Fibroblast of the aortic adventitia (primary cell): Measurements from ENCODE around the gene CLEC1B. TPM values are rescaled to one million over a fixed set of nuclear protein-coding genes. Genes with fewer than 3 reads are reported as not detected.
"Not testable (repeated sequence)": the region's sequence is repeated elsewhere in the genome, so short reads cannot be mapped to it uniquely, and the experiment has no call there.

Experiments
- DNase-seq: peaks from one replicate; pipeline ENCODE4 v3.0.0-alpha.2; 2010; ENCODE audit warnings: low read depth
- H3K4me3 ChIP-seq: 2 replicates; pipeline ENCODE4 v1.5.1; 2011; ENCODE audit warnings: low read depth, mild to moderate bottlenecking, control low read depth, low read length, moderate library complexity
- total RNA-seq: library from RNA; depleted of rRNA; stranded (reverse); fragments of >200 nt; gene quantifications from 2 replicates; pipeline ENCODE4 v1.2.3, GENCODE V29; 2012; ENCODE audit warnings: low replicate concordance
- TF ChIP-seq, protein P1 (sequence below): IDR thresholded peaks from 2 replicates; pipeline ENCODE4 v1.5.1; 2011; ENCODE audit warnings: mild to moderate bottlenecking, low read length, control low read depth, inconsistent platforms; ENCODE audit not compliant: insufficient read depth

CLEC1B gene
- total RNA-seq, 1 donor: not detected

- DNase-seq: no peak
- no peak overlapping the region for H3K4me3 ChIP-seq
- TF ChIP-seq, protein P1, sequence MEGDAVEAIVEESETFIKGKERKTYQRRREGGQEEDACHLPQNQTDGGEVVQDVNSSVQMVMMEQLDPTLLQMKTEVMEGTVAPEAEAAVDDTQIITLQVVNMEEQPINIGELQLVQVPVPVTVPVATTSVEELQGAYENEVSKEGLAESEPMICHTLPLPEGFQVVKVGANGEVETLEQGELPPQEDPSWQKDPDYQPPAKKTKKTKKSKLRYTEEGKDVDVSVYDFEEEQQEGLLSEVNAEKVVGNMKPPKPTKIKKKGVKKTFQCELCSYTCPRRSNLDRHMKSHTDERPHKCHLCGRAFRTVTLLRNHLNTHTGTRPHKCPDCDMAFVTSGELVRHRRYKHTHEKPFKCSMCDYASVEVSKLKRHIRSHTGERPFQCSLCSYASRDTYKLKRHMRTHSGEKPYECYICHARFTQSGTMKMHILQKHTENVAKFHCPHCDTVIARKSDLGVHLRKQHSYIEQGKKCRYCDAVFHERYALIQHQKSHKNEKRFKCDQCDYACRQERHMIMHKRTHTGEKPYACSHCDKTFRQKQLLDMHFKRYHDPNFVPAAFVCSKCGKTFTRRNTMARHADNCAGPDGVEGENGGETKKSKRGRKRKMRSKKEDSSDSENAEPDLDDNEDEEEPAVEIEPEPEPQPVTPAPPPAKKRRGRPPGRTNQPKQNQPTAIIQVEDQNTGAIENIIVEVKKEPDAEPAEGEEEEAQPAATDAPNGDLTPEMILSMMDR: no peak
Measured at GRCh38 chr12:9977916-9978315, 21.0 kb downstream of the CLEC1B start.

- not testable (repeated sequence) for H3K4me3 ChIP-seq, DNase-seq
Measured at GRCh38 chr12:9976626-9977025, 22.3 kb downstream of the CLEC1B start.

DNA sequence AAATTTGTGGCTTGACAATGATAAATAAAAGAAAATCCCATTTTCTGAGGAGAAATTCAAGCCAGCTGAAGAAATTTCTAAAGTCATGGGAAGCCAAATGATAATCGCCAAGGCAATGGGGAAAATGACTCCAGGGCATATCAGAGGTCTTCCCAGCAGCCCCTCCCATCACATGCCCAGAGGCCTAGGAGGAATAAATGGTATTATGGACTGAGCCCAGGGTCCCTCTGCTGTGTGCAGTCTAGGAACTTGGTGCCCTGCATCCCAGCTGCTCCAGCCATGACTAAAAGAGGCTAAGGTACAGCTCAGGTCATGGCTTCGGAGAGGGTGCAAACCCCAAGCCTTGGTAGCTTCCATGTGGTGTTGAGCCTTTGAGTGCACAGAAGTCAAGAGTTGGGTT, 23.3 kb downstream of the CLEC1B start:
- no peak for DNase-seq
- H3K4me3 ChIP-seq: no peak overlapping the region
- TF ChIP-seq, protein P1: no peak

GRCh38 chr12:9974731-9975130, 24.2 kb downstream of the CLEC1B start:
- not testable (repeated sequence) for H3K4me3 ChIP-seq, DNase-seq

DNA sequence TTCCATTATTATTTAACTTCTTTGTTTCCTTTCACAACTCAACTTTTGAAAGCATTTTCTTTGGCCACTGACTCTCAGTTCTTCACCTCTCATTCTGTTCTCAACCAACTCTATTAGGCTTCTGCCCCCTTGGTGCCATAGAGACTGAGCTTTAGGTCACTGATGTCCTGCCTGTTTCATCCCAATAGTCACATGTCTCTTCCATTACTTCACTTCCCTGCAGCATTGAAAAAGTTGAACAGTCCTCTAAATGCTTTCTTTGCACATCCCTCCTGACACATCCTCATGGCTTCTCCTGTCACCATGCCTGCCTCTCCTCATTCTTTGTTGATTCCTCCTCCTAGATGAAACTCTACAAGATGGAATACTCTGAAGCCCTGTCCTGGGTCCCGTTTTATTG, 25.0 kb downstream of the CLEC1B start:
- no peak for DNase-seq
- H3K4me3 ChIP-seq: no peak overlapping the region
- TF ChIP-seq, protein P1: no peak

DNA sequence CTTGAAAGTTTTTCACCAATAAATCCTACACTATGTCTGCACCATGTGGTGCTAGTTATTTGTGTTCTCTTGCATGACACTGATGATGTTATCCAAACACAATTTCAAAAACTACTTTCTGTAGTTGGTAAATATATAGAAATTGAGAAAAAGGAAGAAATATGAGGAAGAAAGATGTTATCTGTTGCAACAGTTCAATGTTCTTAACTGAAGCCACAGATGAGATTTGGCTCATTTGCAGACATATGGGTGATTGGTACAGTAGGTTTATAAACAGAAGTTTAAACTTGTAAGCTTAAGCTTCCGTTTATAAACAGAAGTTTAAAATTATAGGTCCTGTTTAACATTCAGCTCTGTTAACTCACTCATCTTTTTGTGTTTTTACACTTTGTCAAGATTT, 27.7 kb downstream of the CLEC1B start, which contains the start of gene CLEC12A:
Gene CLEC12A (plus strand): TSS at position 229 of the 400 bp plus-strand sequence. CDS start 188 bp downstream, outside the sequence.
- TF ChIP-seq, protein P1: no peak
- no peak within 1 kb of the TSS for H3K4me3 ChIP-seq
- DNase-seq: no peak

DNA sequence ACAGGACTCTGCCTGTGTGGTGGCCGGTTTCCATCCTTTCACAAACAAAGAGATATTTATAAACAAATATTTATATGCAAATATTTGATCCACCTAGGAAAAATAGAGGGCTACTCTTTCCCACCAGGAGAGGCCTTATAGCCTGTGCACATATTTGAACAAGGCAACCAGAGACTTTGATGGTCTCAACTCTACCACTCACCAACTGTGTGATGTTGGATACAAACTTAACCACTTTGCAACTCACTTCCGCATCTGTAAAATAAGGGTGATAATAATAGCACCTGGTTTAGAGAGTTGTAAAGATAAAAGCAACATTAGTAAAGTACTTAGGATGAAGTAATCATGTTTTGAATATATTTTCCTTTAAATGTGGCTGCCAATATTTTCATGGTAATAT, 29.2 kb downstream of the CLEC1B start:
- TF ChIP-seq, protein P1: no peak
- H3K4me3 ChIP-seq: no peak overlapping the region
- no peak for DNase-seq

- H3K4me3 ChIP-seq: no peak overlapping the region
- no peak for DNase-seq
- TF ChIP-seq, protein P1: no peak
Measured at GRCh38 chr12:9961901-9962300, 37.0 kb downstream of the CLEC1B start.
